GM18517 (cell line): ENCODE data around the gene PLEKHG5.

ENCODE experiments used
- ATAC-seq: cut with Tn5 transposase; IDR thresholded peaks from one replicate; pipeline ENCODE4 v1.9.1; 2021; ENCODE audit warnings: mild to moderate bottlenecking, moderate library complexity; ENCODE audit not compliant: unreplicated experiment

Gene PLEKHG5

GRCh38 chr1:6509919-6510291 is 18.4 kb upstream of the PLEKHG5 start:
- ATAC-seq = no peak

GRCh38 chr1:6509220-6509918 is 17.9 kb upstream of the PLEKHG5 start:
- ATAC-seq = no peak

GRCh38 chr1:6508816-6509189 is 17.3 kb upstream of the PLEKHG5 start:
- ATAC-seq = no peak

- ATAC-seq = no peak
These were observed 16.8 kb upstream of the PLEKHG5 start for GRCh38 chr1:6508154-6508815.

GRCh38 chr1:6507461-6507911 is 16.0 kb upstream of the PLEKHG5 start:
- ATAC-seq = no peak

- no peak for ATAC-seq
These were observed 15.6 kb upstream of the PLEKHG5 start for GRCh38 chr1:6507037-6507428.

- no peak for ATAC-seq
These were observed 15.0 kb upstream of the PLEKHG5 start for GRCh38 chr1:6506210-6507036.

- no peak for ATAC-seq
These were observed 14.1 kb upstream of the PLEKHG5 start for GRCh38 chr1:6505367-6506209.

- no peak for ATAC-seq
These were observed 13.4 kb upstream of the PLEKHG5 start for GRCh38 chr1:6504887-6505286.

GRCh38 chr1:6503884-6504602 is 12.6 kb upstream of the PLEKHG5 start:
- ATAC-seq = no peak

GRCh38 chr1:6502000-6502891 is 10.8 kb upstream of the PLEKHG5 start:
- no peak for ATAC-seq

GRCh38 chr1:6501279-6501813 is 9.9 kb upstream of the PLEKHG5 start:
- no peak for ATAC-seq

- ATAC-seq = no peak
These were observed 9.2 kb upstream of the PLEKHG5 start for GRCh38 chr1:6500544-6501278.

- no peak for ATAC-seq
These were observed 7.8 kb upstream of the PLEKHG5 start for GRCh38 chr1:6499296-6499695.

- ATAC-seq = no peak
These were observed 7.2 kb upstream of the PLEKHG5 start for GRCh38 chr1:6498576-6499111.

GRCh38 chr1:6497867-6498575 is 6.6 kb upstream of the PLEKHG5 start:
- no peak for ATAC-seq

GRCh38 chr1:6497215-6497866 is 5.9 kb upstream of the PLEKHG5 start:
- no peak for ATAC-seq
